Midbrain (tissue), 1 donor: ENCODE data around the gene BIRC5.
A peak's percentile ranks its signal among the peaks of the same experiment; 100 is the strongest.
"Not testable (repeated sequence)": the region's sequence is repeated elsewhere in the genome, so short reads cannot be mapped to it uniquely, and the experiment has no call there.

ENCODE experiments used
- DNase-seq: peaks from one replicate; lab custom pipeline; 2025; lab: John Stamatoyannopoulos, UW

BIRC5 gene

GRCh38 chr17:78240012-78240655, 26.1 kb downstream of the BIRC5 start:
- DNase-seq, result no peak

GRCh38 chr17:78240839-78241238, 26.8 kb downstream of the BIRC5 start:
- DNase-seq, result no peak

GRCh38 chr17:78241277-78242023, 27.4 kb downstream of the BIRC5 start:
- DNase-seq, result peak; percentile 90

GRCh38 chr17:78242024-78242742, 28.1 kb downstream of the BIRC5 start:
- no peak for DNase-seq

- DNase-seq, result no peak
Observed at GRCh38 chr17:78247304-78247703, 33.3 kb downstream of the BIRC5 start.

- no peak for DNase-seq
Observed at GRCh38 chr17:78248051-78248914, 34.2 kb downstream of the BIRC5 start.

- no peak for DNase-seq
Observed at GRCh38 chr17:78249074-78249817, 35.2 kb downstream of the BIRC5 start.

GRCh38 chr17:78249818-78250806, 36.1 kb downstream of the BIRC5 start:
- DNase-seq, result no peak

- peak; percentile 86 for DNase-seq
Observed at GRCh38 chr17:78250891-78251772, 37.1 kb downstream of the BIRC5 start.

- DNase-seq, result no peak
Observed at GRCh38 chr17:78251773-78252103, 37.7 kb downstream of the BIRC5 start.

- DNase-seq, result no peak
Observed at GRCh38 chr17:78252111-78252634, 38.1 kb downstream of the BIRC5 start.

- no peak for DNase-seq
Observed at GRCh38 chr17:78252701-78253635, 38.9 kb downstream of the BIRC5 start.

- DNase-seq, result not testable (repeated sequence)
Observed at GRCh38 chr17:78253636-78253945, 39.5 kb downstream of the BIRC5 start.

- DNase-seq, result peak; percentile 91
Observed at GRCh38 chr17:78253946-78254672, 40.1 kb downstream of the BIRC5 start.

GRCh38 chr17:78255029-78255656, 41.1 kb downstream of the BIRC5 start:
- DNase-seq, result no peak

GRCh38 chr17:78255953-78256706, 42.1 kb downstream of the BIRC5 start:
- no peak for DNase-seq
